Measurements from ENCODE around the gene C1orf159. TPM values are rescaled to one million over a fixed set of nuclear protein-coding genes. Genes with fewer than 3 reads are reported as not detected.
A peak's percentile ranks its signal among the peaks of the same experiment; 100 is the strongest.
"Not testable (repeated sequence)": the region's sequence is repeated elsewhere in the genome, so short reads cannot be mapped to it uniquely, and the experiment has no call there.

The C1orf159 gene
- total RNA-seq, 1 donor from 2014 or later: 4.0 TPM

GRCh38 chr1:1121611-1122077, 5.8 kb upstream of the C1orf159 start:
- intact Hi-C loops (cut with micrococcal nuclease): no loop called here
- DNase-seq (peak; percentile 11), ATAC-seq (peak; percentile 14)

- intact Hi-C loops (cut with micrococcal nuclease): no loop called here
Measured at GRCh38 chr1:1120866-1121591, 5.1 kb upstream of the C1orf159 start.

GRCh38 chr1:1120096-1120495, 4.2 kb upstream of the C1orf159 start:
- intact Hi-C loops (cut with micrococcal nuclease): no loop called here
- ATAC-seq: no peak
- DNase-seq: peak; percentile 16

More at GRCh38 chr1:1120866-1121591, 5.1 kb upstream of the C1orf159 start:
- no peak for ATAC-seq
- DNase-seq: peak; percentile 18

- ATAC-seq (no peak), DNase-seq (peak; percentile 22)
- intact Hi-C loops (cut with micrococcal nuclease): no loop called here
Measured at GRCh38 chr1:1119272-1119890, 3.5 kb upstream of the C1orf159 start.

- intact Hi-C loops (cut with micrococcal nuclease): no loop called here
- DNase-seq (no peak), ATAC-seq (no peak)
Measured at GRCh38 chr1:1118876-1119220, 3.0 kb upstream of the C1orf159 start.

- no peak for DNase-seq
- ATAC-seq: no peak
- intact Hi-C loops (cut with micrococcal nuclease): no loop called here
Measured at GRCh38 chr1:1118011-1118875, 2.4 kb upstream of the C1orf159 start.

GRCh38 chr1:1117469-1117831, 1.6 kb upstream of the C1orf159 start:
- DNase-seq (no peak), ATAC-seq (no peak)
- intact Hi-C loops (cut with micrococcal nuclease): no loop called here

GRCh38 chr1:1116701-1117468, 996 bp upstream of the C1orf159 start:
- DNase-seq: no peak
- intact Hi-C loops (cut with micrococcal nuclease): no loop called here
- ATAC-seq: no peak

- intact Hi-C loops (cut with micrococcal nuclease): no loop called here
- DNase-seq: no peak
Measured at GRCh38 chr1:1115136-1115785, 628 bp downstream of the C1orf159 start.

GRCh38 chr1:1114431-1114830, 1.5 kb downstream of the C1orf159 start:
- no peak for DNase-seq
- intact Hi-C loops (cut with micrococcal nuclease): no loop called here
- no peak for ATAC-seq

More at GRCh38 chr1:1115136-1115785, 628 bp downstream of the C1orf159 start:
- ATAC-seq: no peak

GRCh38 chr1:1112237-1112985, 3.5 kb downstream of the C1orf159 start:
- intact Hi-C loops (cut with micrococcal nuclease): no loop called here
- ATAC-seq: no peak
- no peak for DNase-seq

GRCh38 chr1:1111516-1112236, 4.2 kb downstream of the C1orf159 start:
- no peak for DNase-seq
- intact Hi-C loops (cut with micrococcal nuclease): no loop called here
- ATAC-seq: no peak

- ATAC-seq (no peak), DNase-seq (no peak)
- intact Hi-C loops (cut with micrococcal nuclease): no loop called here
Measured at GRCh38 chr1:1110561-1110971, 5.3 kb downstream of the C1orf159 start.

GRCh38 chr1:1109743-1110142, 6.1 kb downstream of the C1orf159 start:
- DNase-seq: no peak
- no peak for ATAC-seq
- intact Hi-C loops (cut with micrococcal nuclease): no loop called here

- ATAC-seq: no peak
- intact Hi-C loops (cut with micrococcal nuclease): no loop called here
- no peak for DNase-seq
Measured at GRCh38 chr1:1106510-1107221, 9.2 kb downstream of the C1orf159 start.

- ATAC-seq; DNase-seq; intact Hi-C loops (cut with micrococcal nuclease): not testable (repeated sequence)
Measured at GRCh38 chr1:1104152-1104551, 11.7 kb downstream of the C1orf159 start.

- DNase-seq (no peak), ATAC-seq (no peak)
- intact Hi-C loops (cut with micrococcal nuclease): no loop called here
Measured at GRCh38 chr1:1101503-1101902, 14.4 kb downstream of the C1orf159 start.

All from left ventricle myocardium superior (tissue), 1 donor.